Astrocyte of the cerebellum (primary cell): ENCODE measurements around the gene MB.

Experiments
- DNase-seq: peaks from one replicate; pipeline ENCODE4 v3.0.0-alpha.2; 2011; ENCODE audit warnings: low read depth
- H3K4me3 ChIP-seq: 2 replicates; pipeline ENCODE4 v1.5.1; 2011; ENCODE audit warnings: mild to moderate bottlenecking, low read depth, low read length, moderate library complexity
- CTCF ChIP-seq: IDR thresholded peaks from 2 replicates; pipeline ENCODE4 v1.5.1; 2012; ENCODE audit warnings: low read length, low read depth, moderate library complexity, mild to moderate bottlenecking; ENCODE audit errors: missing control alignments
- in situ Hi-C: cut with HindIII; loops from 2 replicates; pipeline ENCODE4 v1.10.0; 2017; ENCODE audit warnings: low sequenced_read_pairs

Gene MB

DNA sequence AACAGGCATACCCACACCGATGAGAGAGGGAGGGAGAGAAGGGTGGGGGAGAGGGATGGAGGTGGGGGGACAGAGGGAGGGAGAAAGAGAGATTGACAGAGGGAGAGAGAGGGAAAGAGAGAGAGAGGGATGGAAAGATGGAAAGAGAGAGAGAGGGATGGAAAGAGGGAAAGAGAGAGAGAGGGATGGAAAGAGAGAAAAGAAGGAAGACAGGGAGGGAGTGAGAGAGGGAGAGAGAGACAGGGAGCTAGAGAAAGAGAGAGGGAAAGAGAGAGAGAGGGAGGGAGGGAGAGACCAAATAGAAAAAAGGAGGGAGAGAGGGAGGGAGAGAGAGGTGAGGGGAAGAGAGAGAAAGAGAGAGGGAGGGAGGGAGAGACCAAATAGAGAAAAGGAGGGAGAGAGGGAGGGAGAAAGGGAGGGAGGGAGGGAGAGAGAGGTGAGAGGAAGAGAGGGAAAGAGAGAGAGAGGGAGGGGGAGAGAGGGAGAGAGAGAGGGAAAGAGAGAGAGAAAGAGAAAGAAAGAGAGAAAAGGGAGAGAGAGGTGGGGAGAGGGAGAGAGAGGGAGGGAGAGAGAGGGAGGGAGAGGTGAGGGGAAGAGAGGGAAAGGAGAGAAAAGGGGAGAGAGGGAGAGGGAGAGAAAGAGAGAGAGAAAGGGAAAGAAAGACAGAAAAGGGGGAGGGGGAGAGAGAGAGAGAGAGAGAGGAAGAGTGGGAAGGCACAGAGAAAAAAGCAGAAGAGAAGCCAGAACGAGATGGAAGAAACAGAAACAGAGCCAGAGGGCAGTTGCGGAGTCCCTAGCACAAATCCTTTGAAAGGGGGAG, 23.8 kb downstream of the MB start:
- no peak for DNase-seq
- no peak overlapping the region for H3K4me3 ChIP-seq
- in situ Hi-C loops: loop anchor here (25.0 kb wide), 1 partner anchor 156 kb away; no protein-coding TSS in a partner anchor
- TF ChIP-seq CTCF: no peak

- DNase-seq: no peak
- TF ChIP-seq CTCF: no peak
- H3K4me3 ChIP-seq: no peak overlapping the region
- in situ Hi-C loops: loop anchor here (25.0 kb wide), 1 partner anchor 155 kb away; no protein-coding TSS in a partner anchor
Observed at GRCh38 chr22:35592418-35592967, 24.6 kb downstream of the MB start.

DNA sequence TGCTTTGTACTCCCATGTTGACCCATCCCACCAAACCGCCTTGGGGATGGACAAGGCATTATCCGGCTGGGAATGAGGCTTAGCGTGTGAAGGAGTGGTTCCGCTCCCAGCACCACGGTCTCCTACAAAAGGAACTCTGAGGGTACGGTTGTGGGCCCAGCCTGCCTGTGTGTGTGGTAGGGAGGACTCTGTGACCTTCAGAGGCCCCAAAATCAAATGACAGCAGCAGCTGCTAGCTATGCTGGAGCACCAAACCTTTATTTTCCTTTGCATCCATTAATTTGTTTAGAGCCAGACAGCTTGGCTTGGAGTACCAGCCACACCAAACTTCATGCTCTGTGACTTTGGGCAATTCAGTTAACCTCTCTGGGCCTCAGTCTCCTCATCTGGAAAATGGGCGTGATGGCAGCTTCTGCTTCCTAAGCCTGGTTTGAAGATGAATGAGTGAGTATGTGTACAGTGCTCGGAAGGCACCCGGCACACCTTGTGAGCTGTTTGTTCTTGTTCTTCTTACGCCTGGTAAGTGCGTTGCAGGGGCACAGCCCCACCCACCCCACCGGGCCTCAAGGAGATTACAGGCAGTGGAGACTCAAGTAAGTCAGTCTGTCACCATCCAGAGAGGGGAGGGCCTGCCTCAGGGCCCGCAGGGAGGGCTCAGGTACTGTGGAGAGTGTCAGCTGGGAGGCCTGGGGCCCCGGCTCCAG, 25.3 kb downstream of the MB start:
- no peak for TF ChIP-seq CTCF
- no peak overlapping the region for H3K4me3 ChIP-seq
- no peak for DNase-seq
- in situ Hi-C loops: loop anchor here (25.0 kb wide), 1 partner anchor 155 kb away; no protein-coding TSS in a partner anchor

GRCh38 chr22:35590634-35591295, 26.4 kb downstream of the MB start:
- H3K4me3 ChIP-seq: no peak overlapping the region
- in situ Hi-C loops: loop anchor here (25.0 kb wide), 1 partner anchor 153 kb away; no protein-coding TSS in a partner anchor
- DNase-seq: no peak
- TF ChIP-seq CTCF: no peak

DNA sequence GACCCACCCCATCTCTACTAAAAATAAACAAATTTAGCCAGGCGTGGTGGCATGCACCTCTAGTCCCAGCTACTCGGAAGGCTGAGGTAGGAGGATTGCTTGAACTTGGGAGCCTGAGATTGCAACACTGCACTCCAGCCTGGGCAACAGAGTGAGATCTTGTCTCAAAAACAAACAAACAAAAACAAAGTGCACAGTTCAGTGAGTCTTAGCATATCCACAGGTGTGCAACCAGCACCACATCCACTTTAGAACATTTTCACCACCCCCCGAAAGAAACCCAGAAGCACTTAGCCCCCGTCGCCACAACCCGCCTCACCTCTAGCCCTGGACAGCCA, 27.4 kb downstream of the MB start:
- in situ Hi-C loops: loop anchor here (25.0 kb wide), 1 partner anchor 152 kb away; no protein-coding TSS in a partner anchor
- TF ChIP-seq CTCF: no peak

More for the DNA sequence above, 27.4 kb downstream of the MB start:
- DNase-seq: no peak
- no peak overlapping the region for H3K4me3 ChIP-seq
